ENCODE measurements around the gene OR51T1. TPM values are rescaled to one million over a fixed set of nuclear protein-coding genes. Genes with fewer than 3 reads are reported as not detected.

The OR51T1 gene
- total RNA-seq, 1 experiment from 2014 or later: not detected

- H3K36me3 Mint-ChIP-seq (ENCODE audit: insufficient read depth, unreplicated experiment): no peaks in the 10 kb centered on the region
- no peaks in the 10 kb centered on the region for H3K36me3 ChIP-seq (ENCODE audit: control insufficient read depth, insufficient read depth, low read length)
- H3K4me1 ChIP-seq: no peaks in the 10 kb centered on the region
- no peaks in the 10 kb centered on the region for H3K9me3 ChIP-seq
- H3K27me3 ChIP-seq (replicated peaks; ENCODE audit: control insufficient read depth, insufficient read depth, low read length): no peaks in the 10 kb centered on the region
- BruUV-seq (replicated peaks): no TSS peak
- H3K27me3 Mint-ChIP-seq (ENCODE audit: insufficient read depth, unreplicated experiment): peaks cover 8% of the 10 kb centered on the region
- no peak for DNase-seq
- ChIA-PET CTCF (no interaction called here), POLR2A (no interaction called here)
- no peak overlapping the region for H3K4me3 Mint-ChIP-seq (ENCODE audit: unreplicated experiment)
- no peaks in the 10 kb centered on the region for H3K4me1 Mint-ChIP-seq (ENCODE audit: low read depth, unreplicated experiment)
- H3K27ac Mint-ChIP-seq (ENCODE audit: unreplicated experiment): no peak overlapping the region
- intact Hi-C loops (cut with micrococcal nuclease; ENCODE audit: unreplicated experiment): no loop called here
- H3K9me3 Mint-ChIP-seq (ENCODE audit: unreplicated experiment): no peaks in the 10 kb centered on the region
- no peak for TF ChIP-seq CTCF (IDR thresholded peaks at IDR 0.05; ENCODE audit: insufficient read depth in 1 of 2, low read depth in 1 of 2, low read length in 1 of 2, severe bottlenecking in 1 of 2, unreplicated experiment in 1 of 2)
- no peak overlapping the region for H3K4me3 ChIP-seq (ENCODE audit: low read depth, low read length)
These were observed 843 bp downstream of the OR51T1 start for GRCh38 chr11:4882543-4882942.

- no peak for DNase-seq
- CTCF ChIA-PET: no interaction called here
These were observed 2.7 kb downstream of the OR51T1 start for GRCh38 chr11:4884361-4884760.

GRCh38 chr11:4886186-4886585, 4.5 kb downstream of the OR51T1 start:
- Mint-ChIP-seq H3K4me1 (ENCODE audit: low read depth, unreplicated experiment) (no peaks in the 10 kb centered on the region), H3K27ac (ENCODE audit: unreplicated experiment) (no peak overlapping the region), H3K9me3 (ENCODE audit: unreplicated experiment) (no peaks in the 10 kb centered on the region), H3K4me3 (ENCODE audit: unreplicated experiment) (no peak overlapping the region), H3K36me3 (ENCODE audit: insufficient read depth, unreplicated experiment) (no peaks in the 10 kb centered on the region), H3K27me3 (ENCODE audit: insufficient read depth, unreplicated experiment) (peaks cover under 1% of the 10 kb centered on the region)
- Histone ChIP-seq H3K36me3 (ENCODE audit: control insufficient read depth, insufficient read depth, low read length) (no peaks in the 10 kb centered on the region), H3K9me3 (no peaks in the 10 kb centered on the region), H3K4me1 (no peaks in the 10 kb centered on the region), H3K4me3 (ENCODE audit: low read depth, low read length) (no peak overlapping the region), H3K27me3 (replicated peaks; ENCODE audit: control insufficient read depth, insufficient read depth, low read length) (no peaks in the 10 kb centered on the region; the same call in 1 of the 2 replicates)
- POLR2A ChIA-PET: no interaction called here
- no peak for TF ChIP-seq CTCF (IDR thresholded peaks at IDR 0.05; ENCODE audit: insufficient read depth in 1 of 2, low read depth in 1 of 2, low read length in 1 of 2, severe bottlenecking in 1 of 2, unreplicated experiment in 1 of 2)
- CTCF ChIA-PET: no interaction called here
- intact Hi-C loops (cut with micrococcal nuclease; ENCODE audit: unreplicated experiment): no loop called here
- DNase-seq: no peak
- no TSS peak for BruUV-seq (replicated peaks)

More at GRCh38 chr11:4884361-4884760, 2.7 kb downstream of the OR51T1 start:
- intact Hi-C loops (cut with micrococcal nuclease; ENCODE audit: unreplicated experiment): no loop called here
- no peaks in the 10 kb centered on the region; the same call in 1 of the 2 replicates for H3K27me3 ChIP-seq (replicated peaks; ENCODE audit: control insufficient read depth, insufficient read depth, low read length)
- no peaks in the 10 kb centered on the region for H3K4me1 ChIP-seq
- Mint-ChIP-seq H3K9me3 (ENCODE audit: unreplicated experiment) (no peaks in the 10 kb centered on the region), H3K36me3 (ENCODE audit: insufficient read depth, unreplicated experiment) (no peaks in the 10 kb centered on the region), H3K4me3 (ENCODE audit: unreplicated experiment) (no peak overlapping the region), H3K27ac (ENCODE audit: unreplicated experiment) (no peak overlapping the region), H3K27me3 (ENCODE audit: insufficient read depth, unreplicated experiment) (peaks cover 8% of the 10 kb centered on the region), H3K4me1 (ENCODE audit: low read depth, unreplicated experiment) (no peaks in the 10 kb centered on the region)
- BruUV-seq (replicated peaks): no TSS peak
- POLR2A ChIA-PET: no interaction called here
- no peaks in the 10 kb centered on the region for H3K36me3 ChIP-seq (ENCODE audit: control insufficient read depth, insufficient read depth, low read length)
- TF ChIP-seq CTCF (IDR thresholded peaks at IDR 0.05; ENCODE audit: insufficient read depth in 1 of 2, low read depth in 1 of 2, low read length in 1 of 2, severe bottlenecking in 1 of 2, unreplicated experiment in 1 of 2): no peak
- H3K9me3 ChIP-seq: no peaks in the 10 kb centered on the region
- H3K4me3 ChIP-seq (ENCODE audit: low read depth, low read length): no peak overlapping the region

Data from Caco-2 (cell line).